Stimulated activated CD8-positive, alpha-beta memory T cell treated with anti-CD3 and anti-CD28 coated beads, Interleukin-15, amount 100 ng/mL, for 4 hours (primary cell): ENCODE measurements around the gene CTDSP2.
A peak's percentile ranks its signal among the peaks of the same experiment; 100 is the strongest.
"Not testable (repeated sequence)": the region's sequence is repeated elsewhere in the genome, so short reads cannot be mapped to it uniquely, and the experiment has no call there.

Experiments used
- DNase-seq, 2 donors: peaks; one replicate each; pipeline ENCODE4 v3.0.0-alpha.2; 2020; ENCODE audit warnings: low read depth in 2 of 2

Gene CTDSP2, protein sequence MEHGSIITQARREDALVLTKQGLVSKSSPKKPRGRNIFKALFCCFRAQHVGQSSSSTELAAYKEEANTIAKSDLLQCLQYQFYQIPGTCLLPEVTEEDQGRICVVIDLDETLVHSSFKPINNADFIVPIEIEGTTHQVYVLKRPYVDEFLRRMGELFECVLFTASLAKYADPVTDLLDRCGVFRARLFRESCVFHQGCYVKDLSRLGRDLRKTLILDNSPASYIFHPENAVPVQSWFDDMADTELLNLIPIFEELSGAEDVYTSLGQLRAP

GRCh38 chr12:57846577-57847319, at the start of gene CTDSP2:
Gene CTDSP2 (minus strand): TSS chr12:57846729. CDS start chr12:57846435, 294 bp downstream.
- DNase-seq, result peak; percentile 69 to 73

DNA sequence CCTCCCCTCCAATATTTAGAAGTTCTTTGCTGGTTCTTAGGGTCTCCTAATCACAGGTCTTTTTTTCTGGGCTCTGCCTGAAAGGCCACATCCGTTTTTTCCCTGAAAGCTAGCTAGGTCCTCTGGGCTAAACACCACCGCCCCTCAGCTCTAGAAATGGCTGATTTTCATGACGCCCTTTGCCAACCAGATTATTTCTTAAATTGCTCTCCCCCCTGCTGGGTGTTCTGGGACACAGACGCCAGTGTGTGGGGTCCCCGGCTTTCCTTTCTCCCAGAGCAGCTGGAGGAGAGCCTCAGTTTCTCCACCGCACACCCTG, 49.5 kb upstream of the CTDSP2 start:
- no peak for DNase-seq

DNA sequence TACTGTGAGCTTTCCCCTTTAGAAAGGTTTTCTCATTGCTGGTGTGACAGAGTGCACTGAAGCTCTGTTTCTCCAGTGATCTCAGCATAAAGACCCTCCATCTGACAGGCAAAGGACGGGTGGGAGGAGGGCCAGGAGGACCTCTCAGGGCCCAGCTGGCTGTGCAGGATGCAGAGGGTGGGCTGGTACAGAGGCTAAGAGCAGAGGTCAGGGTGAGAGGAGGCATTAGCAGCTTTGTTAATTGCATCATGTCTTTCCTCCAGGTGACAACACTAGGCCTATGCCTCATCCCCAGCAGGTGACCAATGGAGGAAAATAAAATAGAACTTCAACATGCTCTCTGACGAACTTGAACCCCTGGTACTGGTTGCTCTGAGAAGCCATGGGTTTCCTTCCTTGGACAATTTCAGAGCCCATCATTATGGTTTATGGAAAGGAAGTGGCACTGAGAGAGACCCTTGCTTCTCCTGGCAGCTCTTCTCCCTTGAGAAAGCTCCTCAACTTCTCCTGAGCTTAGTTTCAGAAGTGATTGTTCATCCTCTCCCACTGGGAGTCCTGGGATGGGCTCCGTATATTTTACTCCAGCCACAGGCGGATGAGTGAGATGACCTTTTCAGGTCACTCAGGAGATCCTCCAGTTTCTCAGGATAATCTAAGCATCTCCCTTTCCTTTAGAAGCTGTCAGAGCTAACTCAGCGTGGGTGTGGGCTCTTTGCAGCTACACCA, 49.0 kb upstream of the CTDSP2 start:
- DNase-seq, result no peak

DNA sequence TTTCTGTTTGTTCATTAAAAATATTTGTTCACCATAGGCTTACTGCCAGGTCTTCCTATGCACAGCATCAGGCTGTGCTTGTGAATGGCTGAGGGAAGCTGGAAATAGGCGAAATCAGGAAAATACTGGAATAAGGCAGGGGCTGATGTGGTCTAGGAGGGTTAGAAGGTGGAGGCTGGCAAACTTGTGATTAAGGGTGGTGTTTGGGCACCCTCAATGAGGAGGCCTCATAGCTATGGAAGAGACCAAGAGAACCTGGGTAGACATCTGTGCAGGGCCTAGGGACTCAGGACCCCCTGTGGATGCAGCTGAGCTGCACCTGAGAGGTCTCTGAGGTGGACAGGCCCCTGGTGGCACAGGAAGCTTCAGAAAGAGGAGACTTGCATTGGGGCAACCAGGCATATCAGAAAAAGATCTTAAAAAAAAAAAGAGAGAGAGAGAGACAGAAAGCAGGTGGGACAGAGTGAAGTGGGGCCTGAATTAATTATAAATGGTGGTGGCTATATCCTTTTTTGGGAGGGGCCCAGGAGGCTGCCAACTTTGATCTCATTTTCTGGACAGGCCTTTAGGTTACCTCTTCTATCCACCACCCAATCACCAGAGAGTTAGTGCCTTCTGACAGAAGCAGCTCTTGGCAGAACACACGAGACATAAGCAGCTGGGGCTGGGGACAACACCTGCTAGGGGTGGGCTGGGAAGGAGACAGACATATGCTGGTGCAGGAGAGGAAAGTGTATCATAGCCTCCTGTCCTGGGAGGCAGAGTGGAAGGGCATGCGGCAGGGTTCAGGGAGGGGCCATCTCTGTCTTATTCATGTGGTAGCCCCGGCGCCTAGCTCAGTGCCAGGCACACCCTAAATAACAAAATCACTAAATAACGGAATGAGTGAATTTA, 48.1 kb upstream of the CTDSP2 start:
- no peak for DNase-seq

GRCh38 chr12:57893431-57894353, 47.2 kb upstream of the CTDSP2 start:
- DNase-seq, result no peak

DNA sequence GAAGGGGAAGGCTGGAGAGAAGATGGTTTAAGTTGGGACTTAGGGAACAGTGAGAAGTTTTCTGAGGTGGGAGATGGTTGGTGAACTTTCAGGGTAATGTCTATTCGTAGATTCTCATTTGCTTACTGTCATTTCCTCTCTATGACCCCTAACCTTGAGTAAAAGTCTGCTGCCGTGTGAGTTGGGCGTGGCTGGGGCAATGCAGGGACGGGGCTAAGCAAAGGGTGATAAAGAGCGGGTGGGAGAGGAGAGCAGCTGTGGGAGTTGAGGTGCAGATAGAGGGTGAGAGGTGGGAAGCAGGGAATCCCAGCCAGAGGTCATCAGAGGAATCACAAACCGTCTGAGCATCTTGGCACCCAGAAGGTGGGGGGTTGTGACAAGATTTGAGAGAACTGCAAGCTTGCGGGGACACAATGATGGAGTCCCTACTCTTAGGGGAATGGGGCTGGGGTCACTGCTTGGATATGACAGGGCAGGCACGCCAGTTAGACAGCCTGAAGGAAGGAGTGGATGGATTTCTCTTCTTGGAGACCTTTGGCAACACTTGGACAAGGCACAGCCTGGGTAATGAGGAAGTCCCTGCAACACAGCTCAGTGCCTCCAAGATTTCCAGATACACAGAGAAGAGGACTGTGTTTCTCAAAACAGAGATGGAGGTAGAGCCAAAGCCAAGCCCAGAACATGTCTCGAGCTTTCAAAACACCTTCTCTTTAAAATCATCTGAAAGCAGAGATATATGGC, 45.9 kb upstream of the CTDSP2 start:
- DNase-seq, result no peak

DNA sequence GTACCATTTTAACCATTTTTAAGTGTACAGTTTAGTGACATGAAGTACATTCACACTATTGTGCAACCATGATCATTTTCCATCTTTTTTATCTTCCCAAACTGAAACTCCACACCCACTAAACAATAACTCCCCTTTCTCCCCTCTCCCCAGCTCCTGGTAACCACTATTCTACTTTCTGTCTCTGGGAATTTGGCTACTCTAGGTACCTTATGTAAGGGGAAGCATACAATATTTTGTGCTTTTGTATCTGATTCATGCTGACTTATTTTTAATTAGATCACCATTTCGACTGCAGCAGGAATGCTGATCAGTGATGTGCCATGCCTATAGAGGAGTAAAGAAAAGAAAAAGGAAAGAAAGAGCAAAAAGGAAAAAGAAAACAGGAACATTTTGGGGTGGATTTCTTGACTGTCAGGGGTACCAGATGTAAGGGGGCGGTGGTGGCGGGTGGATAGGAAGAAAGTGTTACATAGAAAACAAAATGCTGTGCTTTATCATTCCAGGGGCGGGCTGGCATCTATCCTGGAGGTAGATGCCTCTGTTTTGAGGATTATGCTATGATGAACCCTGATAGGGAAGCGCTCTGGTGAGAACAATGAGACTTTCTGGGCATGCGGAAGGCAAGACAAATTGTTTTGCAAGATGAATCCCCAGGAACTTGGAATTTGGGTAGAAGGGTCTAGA, 45.2 kb upstream of the CTDSP2 start:
- DNase-seq, result no peak

DNA sequence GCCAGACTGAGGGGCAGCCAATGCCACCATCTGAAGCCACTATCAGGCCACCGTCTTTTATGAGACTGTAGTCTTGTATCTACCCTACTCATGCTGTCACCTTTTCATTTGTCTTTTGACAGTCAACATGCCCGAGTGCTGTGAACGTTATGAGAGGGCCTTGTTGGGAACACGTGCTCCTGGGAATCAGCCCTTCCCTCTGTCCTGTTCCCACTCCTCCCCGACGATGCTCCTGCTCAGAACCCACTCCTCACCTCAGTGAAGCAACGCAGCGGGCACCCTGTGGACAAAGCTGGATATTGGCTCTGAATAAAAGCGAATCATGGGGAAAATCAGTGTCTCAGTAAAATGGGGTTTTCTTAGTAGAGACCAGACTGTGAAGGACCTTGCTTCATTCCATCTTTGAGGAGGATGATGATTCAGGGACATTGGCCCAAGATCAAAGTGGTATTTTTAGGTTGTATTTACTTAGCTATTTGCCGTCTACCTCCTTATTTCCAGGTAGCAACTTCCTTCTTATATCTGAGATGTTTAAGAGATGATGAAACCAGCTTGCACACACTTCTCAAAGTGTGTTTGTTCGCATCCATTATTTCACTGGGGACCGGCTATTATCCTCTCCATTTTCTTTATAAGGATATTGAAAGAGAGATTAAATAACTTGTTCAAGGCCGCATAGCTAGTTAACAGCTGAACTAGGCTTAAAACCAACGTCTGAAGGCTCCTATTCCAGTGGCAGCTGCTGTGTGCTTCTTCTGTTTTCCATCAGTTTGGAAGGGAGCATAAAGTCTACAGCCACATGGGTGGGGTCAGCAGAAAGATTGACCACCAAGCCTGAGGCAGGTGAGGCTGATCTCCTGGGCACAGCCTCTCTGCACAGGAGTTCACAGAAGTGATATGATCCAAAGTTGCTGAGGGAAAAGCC, 43.9 kb upstream of the CTDSP2 start:
- no peak for DNase-seq

- no peak for DNase-seq
Observed at GRCh38 chr12:57889500-57889989, 43.0 kb upstream of the CTDSP2 start.

DNA sequence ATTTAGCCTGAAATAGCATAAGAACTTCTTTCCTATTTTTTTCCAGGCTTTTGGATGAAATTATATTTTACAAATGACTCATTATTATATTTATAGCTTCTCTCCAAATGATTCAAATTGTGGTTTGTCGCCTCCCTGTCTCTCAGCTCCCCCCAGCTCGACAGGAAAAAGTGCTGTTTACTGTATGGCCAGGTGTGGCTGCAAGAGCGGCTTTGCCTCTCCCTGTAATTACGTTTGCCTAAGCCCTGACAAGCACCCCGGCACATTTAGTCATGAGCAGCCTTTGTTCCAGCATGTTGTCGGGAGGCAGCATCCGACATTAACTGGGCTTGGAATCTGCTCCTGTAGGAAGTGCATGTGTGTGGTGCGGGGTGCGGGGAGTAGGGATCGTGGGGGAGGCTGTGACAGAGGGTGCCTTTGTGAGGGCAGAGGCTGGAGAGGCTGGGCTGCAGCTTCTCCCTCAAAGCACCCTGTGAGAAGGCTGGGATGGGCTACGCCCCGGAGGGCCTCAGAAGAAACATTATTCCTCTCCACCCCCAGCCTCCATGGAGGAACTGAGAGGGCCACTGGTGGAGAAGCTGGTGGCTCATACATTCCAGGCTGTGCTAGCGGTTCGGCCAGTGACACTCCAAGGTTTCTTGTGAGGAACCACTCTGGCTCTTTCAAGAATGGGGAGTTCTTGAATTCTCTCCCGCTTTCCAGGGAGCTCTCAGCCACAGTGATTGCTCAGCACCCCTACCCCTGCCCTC, 42.1 kb upstream of the CTDSP2 start:
- no peak for DNase-seq

DNA sequence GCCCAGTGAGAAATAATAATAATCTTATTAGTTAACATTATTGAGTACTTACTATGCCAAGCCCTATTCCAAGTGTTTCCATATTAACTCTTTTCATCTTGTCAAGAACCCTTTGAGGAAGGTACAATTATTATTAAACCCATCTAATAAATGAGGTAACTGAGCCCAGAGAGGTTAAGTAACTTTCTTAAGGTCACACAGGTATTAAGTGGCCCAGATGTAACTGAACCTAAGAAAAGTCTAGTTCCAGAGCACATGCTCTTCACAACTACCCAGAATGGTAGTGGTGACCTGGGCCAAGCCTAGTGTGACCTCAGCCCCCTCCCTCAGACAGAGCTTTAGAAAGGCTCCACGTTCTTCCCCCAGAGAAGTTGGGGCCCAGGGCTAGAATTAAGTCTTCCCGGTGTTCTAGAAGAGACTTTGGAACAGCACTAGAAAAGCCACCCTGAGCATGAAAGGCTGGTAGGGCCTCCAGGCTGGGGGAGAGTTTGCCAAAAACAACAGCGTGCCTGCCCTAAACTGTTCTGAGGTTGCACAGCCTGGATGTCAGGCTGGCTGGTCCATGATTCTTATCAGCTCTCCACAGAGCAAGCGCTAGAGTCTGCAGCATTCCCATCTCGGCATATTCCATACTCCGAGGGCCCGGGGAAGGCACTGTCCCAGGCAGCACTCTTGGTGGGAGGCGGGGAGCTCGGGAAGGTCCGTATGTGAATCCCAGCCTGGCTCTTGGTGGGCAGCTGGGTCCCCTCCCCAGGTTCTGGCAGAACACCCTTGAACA, 41.3 kb upstream of the CTDSP2 start:
- no peak for DNase-seq

DNA sequence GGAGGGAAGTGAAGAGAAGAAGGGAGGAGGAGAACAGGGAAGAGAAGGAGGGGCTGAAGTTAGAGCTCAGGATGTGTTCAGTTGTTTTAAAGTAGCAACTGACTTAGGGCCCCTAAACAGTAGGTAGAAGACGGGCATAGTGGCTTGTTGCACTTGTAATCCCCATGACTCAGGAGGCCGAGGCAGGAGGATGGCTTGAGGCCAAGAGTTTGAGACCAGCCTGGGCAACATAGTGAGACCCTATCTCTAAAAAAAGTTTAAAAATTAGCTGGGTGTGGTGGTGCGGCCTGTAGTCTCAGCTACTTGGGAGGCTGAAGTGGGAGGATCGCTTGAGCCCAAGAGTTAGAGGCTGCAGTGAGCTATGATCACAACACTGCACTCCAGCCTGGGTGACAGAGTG, 40.4 kb upstream of the CTDSP2 start:
- DNase-seq, result not testable (repeated sequence)

DNA sequence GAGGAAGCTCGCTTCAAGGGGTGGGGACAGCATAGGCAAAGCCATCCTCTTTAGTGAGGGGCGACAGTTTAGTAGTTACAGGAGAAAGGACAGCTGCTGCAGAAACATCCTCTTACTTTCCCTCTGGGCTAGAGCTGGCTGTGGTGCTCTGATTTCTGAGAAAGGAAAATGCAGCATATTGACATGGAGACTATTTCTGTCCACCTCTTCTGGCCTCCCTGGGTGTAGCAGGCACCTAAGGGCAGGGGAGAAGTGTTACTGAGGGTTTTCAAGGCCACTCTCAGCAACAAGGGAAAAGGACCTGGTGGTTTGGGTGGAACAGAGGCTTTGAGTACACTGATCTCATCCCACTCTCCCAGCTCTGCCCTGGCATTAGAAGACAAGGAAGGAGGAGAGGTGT, 40.0 kb upstream of the CTDSP2 start:
- no peak for DNase-seq

GRCh38 chr12:57885207-57885606, 38.7 kb upstream of the CTDSP2 start:
- DNase-seq, result no peak

GRCh38 chr12:57883700-57884099, 37.2 kb upstream of the CTDSP2 start:
- DNase-seq, result no peak

GRCh38 chr12:57883057-57883456, 36.5 kb upstream of the CTDSP2 start:
- no peak for DNase-seq

DNA sequence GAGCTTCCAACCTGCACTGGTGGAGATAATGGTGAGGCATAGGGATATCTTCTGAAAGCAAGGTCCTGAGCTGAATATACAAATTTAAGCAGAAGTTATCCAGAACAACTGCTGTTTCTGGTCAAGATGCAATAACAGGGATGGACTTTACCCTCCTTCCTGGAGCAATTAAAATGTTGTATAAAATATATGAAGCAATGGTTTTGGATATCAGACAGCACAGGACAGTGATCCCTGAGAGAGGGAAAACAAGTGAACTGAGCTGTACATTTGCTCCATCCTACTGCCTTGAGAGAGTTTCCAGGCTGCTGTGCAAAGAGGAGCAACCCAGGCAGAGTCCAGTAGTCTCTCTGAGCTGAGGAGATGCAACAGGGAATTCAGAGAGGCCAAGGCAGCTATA, 36.0 kb upstream of the CTDSP2 start:
- DNase-seq, result no peak
